ENCODE measurements around the gene RFC1. TPM values are rescaled to one million over a fixed set of nuclear protein-coding genes. Genes with fewer than 3 reads are reported as not detected.

The RFC1 gene
- total RNA-seq, 1 experiment from 2014 or later, result 56.8 TPM

DNA sequence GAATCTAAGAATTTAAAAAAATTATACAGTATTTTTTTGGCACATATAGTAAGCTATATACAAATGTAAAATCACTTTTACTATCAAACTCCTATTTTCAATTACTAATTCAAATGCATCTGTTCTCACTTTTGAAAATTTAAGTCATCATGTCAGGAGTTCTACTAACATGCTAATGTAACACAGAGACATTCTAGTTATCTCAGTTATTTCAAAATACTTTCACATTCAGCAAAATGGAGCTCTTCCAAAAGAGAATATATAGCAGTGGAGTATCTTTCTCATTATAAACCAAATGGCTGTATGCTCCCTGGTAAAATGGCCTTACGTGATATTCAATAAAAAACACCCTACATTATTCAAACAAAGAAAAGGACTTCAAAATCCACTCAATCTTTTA is 42.3 kb downstream of the RFC1 start:
- H3K4me3 Mint-ChIP-seq, result no peak overlapping the region
- Histone ChIP-seq H3K4me1 (ENCODE audit: insufficient read depth, low read length) (no peaks in the 10 kb centered on the region), H3K4ac (ENCODE audit: low read depth, low read length) (no peak overlapping the region), H2BK12ac (ENCODE audit: insufficient read length, low read depth, low read length) (no peak overlapping the region), H4K8ac (replicated peaks; ENCODE audit: insufficient read length, low read depth, low read length) (no peak overlapping the region), H3K56ac (ENCODE audit: insufficient read length, low read depth, low read length) (no peak overlapping the region), H3K23ac (ENCODE audit: insufficient read length, low read depth, low read length) (no peak overlapping the region), H3K27ac (ENCODE audit: insufficient read length, low read depth, low read length) (no peak overlapping the region), H2AK5ac (ENCODE audit: insufficient read length, low read length) (no peak overlapping the region), H2BK15ac (ENCODE audit: low read depth, low read length) (no peak overlapping the region), H4K5ac (ENCODE audit: insufficient read length, low read depth, low read length) (no peak overlapping the region), H3K23me2 (ENCODE audit: insufficient read length, low read depth, low read length, poor library complexity, severe bottlenecking) (no peaks in the 10 kb centered on the region), H3T11ph (ENCODE audit: low read length) (no peak overlapping the region), H3K9me3 (ENCODE audit: control insufficient read depth, low read depth, low read length) (no peaks in the 10 kb centered on the region), H3K4me2 (ENCODE audit: insufficient read depth, insufficient read length, low read length) (no peak overlapping the region), H3K79me2 (ENCODE audit: insufficient read depth, low read length) (0 out of 2 replicates have a peak, but pooled peaks cover 2% of the 10 kb centered on the region), H2AFZ (ENCODE audit: low read length) (no peak overlapping the region), H3K27me3 (ENCODE audit: insufficient read depth, low read length) (no peaks in the 10 kb centered on the region), H2BK20ac (ENCODE audit: low read depth, low read length, poor library complexity, severe bottlenecking) (no peak overlapping the region), H4K20me1 (ENCODE audit: control insufficient read depth, insufficient read depth, insufficient read length) (no peaks in the 10 kb centered on the region), H3K79me1 (ENCODE audit: insufficient read depth, low read depth, low read length, poor library complexity, severe bottlenecking) (no peaks in the 10 kb centered on the region), H3K14ac (ENCODE audit: insufficient read depth, low read length) (no peak overlapping the region), H4K91ac (ENCODE audit: insufficient read length, low read depth, low read length) (no peak overlapping the region), H2BK120ac (ENCODE audit: low read depth, low read length, poor library complexity, severe bottlenecking) (no peak overlapping the region), H3K9ac (ENCODE audit: extremely low read depth, insufficient read length, low read length) (no peak overlapping the region), H2BK5ac (ENCODE audit: insufficient read length, low read length) (no peak overlapping the region), H3K18ac (ENCODE audit: insufficient read length, low read depth, low read length) (no peak overlapping the region)
- no peaks in the 10 kb centered on the region for H3K27me3 Mint-ChIP-seq (ENCODE audit: low read depth)
- DNase-seq, result no peak
- no peaks in the 10 kb centered on the region for H3K9me3 Mint-ChIP-seq
- H3K4me1 Mint-ChIP-seq, result no peaks in the 10 kb centered on the region
- peaks cover 9 to 48% (median 23%) of the 10 kb centered on the region in 3 experiments; a peak in 6 of 7 replicates for H3K36me3 Mint-ChIP-seq (ENCODE audit: insufficient read depth in 1 of 3, low read depth in 3 of 3)
- no CpG with 5 or more reads among the region's 1 CpG for WGBS (ENCODE audit: extremely low coverage, insufficient read length, low lambda C conversion rate)
- peak overlapping the region in 1 of 3 experiments; percentile 66; a peak in 1 of 7 replicates for H3K27ac Mint-ChIP-seq
- no peak for TF ChIP-seq CTCF (conservative IDR thresholded peaks at IDR 0.05)
